K562 (cell line): ENCODE results near the gene CMIP. TPM values are rescaled to one million over a fixed set of nuclear protein-coding genes. Genes with fewer than 3 reads are reported as not detected.

Experiments used
- ATAC-seq: fragments of 200-7000 bp; cut with Tn5 transposase; 3 replicates; pipeline ENCODE4 v1.9.1; 2020; ENCODE audit warnings: moderate library complexity
- BruUV-seq: library from RNA; stranded (reverse); fragments of 400-500 nt; replicated peaks from 2 replicates; lab custom pipeline; 2021; lab: Mats Ljungman, UMichigan
- CTCF ChIA-PET: fragments of 300-600 bp; formaldehyde crosslinking; extraction: SDS; loops from one replicate; lab custom pipeline; 2021; ENCODE audit warnings: low intra/inter-chr PET ratio; lab: Yijun Ruan, JAX
- POLR2A ChIA-PET: fragments of 300-600, 350-650 bp; sonication (Branson Sonifier 250); formaldehyde crosslinking; extraction: SDS; loops from one replicate; lab custom pipeline; 2021; ENCODE audit warnings: antibody characterized with exemption, inconsistent platforms; lab: Yijun Ruan, JAX
- DNase-seq, 4 experiments: peaks; one replicate each; pipeline versions ENCODE4 v3.0.0 to v3.0.0-alpha.2; 2011 to 2018; ENCODE audit warnings: low spot score in 3 of 4, mixed read lengths in 3 of 4; ENCODE audit errors: extremely low read depth in 1 of 4
- FAIRE-seq: peaks from 2 replicates; lab custom pipeline; 2011; peaks lifted over from hg19 to GRCh38; lab: Jason Lieb, UNC
- H2AFZ ChIP-seq: 2 replicates; pipeline ENCODE4 v1.6.0; 2011; ENCODE audit warnings: low read depth, low read length, control low read depth, inconsistent platforms
- H3K27ac ChIP-seq: fragments of 200-600 bp; 3 replicates; pipeline ENCODE4 v1.8.0; 2011; ENCODE audit warnings: low read depth, mild to moderate bottlenecking, control low read depth, inconsistent platforms, low read length, moderate library complexity, mixed read lengths; ENCODE audit errors: extremely low read depth
- H3K27me3 ChIP-seq, 2 experiments: fragments of 300-600 bp in 1 of 2; 2 replicates in 1 of 2; 3 replicates in 1 of 2; pipeline versions ENCODE4 v1.6.0 to v1.8.0; 2011; ENCODE audit warnings: inconsistent platforms in 2 of 2, low read length in 2 of 2, mild to moderate bottlenecking in 1 of 2, mixed read lengths in 1 of 2, moderate library complexity in 1 of 2; ENCODE audit not compliant: control insufficient read depth in 2 of 2, insufficient read depth in 2 of 2
- H3K36me3 ChIP-seq: fragments of 300-600 bp; 3 replicates; pipeline ENCODE4 v1.8.0; 2011; ENCODE audit warnings: mild to moderate bottlenecking, low read length, inconsistent platforms; ENCODE audit not compliant: control insufficient read depth, insufficient read depth
- H3K4me1 ChIP-seq, 2 experiments: fragments of 200-600 bp in 1 of 2; replicated peaks in 1 of 2; 2 replicates in 1 of 2; 3 replicates in 1 of 2; pipeline versions ENCODE4 v1.5.1 to v1.8.0; 2011; ENCODE audit warnings: inconsistent platforms in 2 of 2, low read length in 2 of 2, mild to moderate bottlenecking in 1 of 2, mixed read lengths in 1 of 2, moderate library complexity in 1 of 2; ENCODE audit not compliant: control insufficient read depth in 2 of 2, insufficient read depth in 2 of 2
- H3K4me2 ChIP-seq: 2 replicates; pipeline ENCODE4 v1.6.1; 2011; ENCODE audit warnings: low read length, control low read depth, inconsistent platforms, mixed read lengths; ENCODE audit not compliant: insufficient read depth
- H3K4me3 ChIP-seq: fragments of 200-600 bp; sonication (generic), shearing (Covaris generic); 2 replicates; pipeline ENCODE4 v1.5.1; 2016; ENCODE audit warnings: control low read depth, inconsistent platforms
- H3K79me2 ChIP-seq: fragments of 200-600 bp; 3 replicates; pipeline ENCODE4 v1.8.0; 2011; ENCODE audit warnings: low read length, inconsistent platforms; ENCODE audit not compliant: control insufficient read depth, insufficient read depth
- H3K9ac ChIP-seq, 2 experiments: 2 replicates each; pipeline versions ENCODE4 v1.6.0 to v1.6.1; 2011; ENCODE audit warnings: low read depth in 2 of 2, low read length in 2 of 2, control low read depth in 1 of 2, inconsistent platforms in 1 of 2, mild to moderate bottlenecking in 1 of 2, mixed read lengths in 1 of 2; ENCODE audit not compliant: insufficient read depth in 1 of 2
- H3K9me1 ChIP-seq: one replicate; pipeline ENCODE4 v1.6.0; 2011; ENCODE audit warnings: inconsistent platforms, mild to moderate bottlenecking, low read length, moderate library complexity; ENCODE audit not compliant: control insufficient read depth, insufficient read depth
- H3K9me3 ChIP-seq: replicated peaks from 2 replicates; pipeline ENCODE4 v1.5.1; 2011; ENCODE audit warnings: low read depth, low read length, inconsistent platforms; ENCODE audit not compliant: control insufficient read depth, insufficient read depth
- H4K20me1 ChIP-seq: replicated peaks from 2 replicates; pipeline ENCODE4 v1.6.1; 2011; ENCODE audit warnings: low read length, inconsistent platforms, mixed read lengths; ENCODE audit not compliant: control insufficient read depth, insufficient read depth
- ARID2 ChIP-seq: fragments of 450-650 bp; IDR thresholded peaks from 2 replicates; pipeline ENCODE4 v1.6.1; 2017; ENCODE audit warnings: antibody characterized with exemption, mild to moderate bottlenecking
- BCOR ChIP-seq: fragments of 450-650 bp; IDR thresholded peaks from 2 replicates; pipeline ENCODE4 v1.6.1; 2016
- CBFA2T3 ChIP-seq: fragments of 450-650 bp; IDR thresholded peaks from 2 replicates; pipeline ENCODE4 v1.6.1; 2017
- ETV1 ChIP-seq: fragments of 450-650 bp; conservative IDR thresholded peaks from 2 replicates; pipeline ENCODE4 v1.6.1; 2016; ENCODE audit warnings: missing genetic modification characterization, control low read depth, low read depth, missing compliant biosample characterization
- GATAD2B ChIP-seq: fragments of 450-650 bp; IDR thresholded peaks from 2 replicates; pipeline ENCODE4 v1.6.1; 2017; ENCODE audit warnings: mild to moderate bottlenecking, borderline replicate concordance
- JUN ChIP-seq, 2 experiments: sonication (generic) in 1 of 2; formaldehyde crosslinking in 1 of 2; IDR thresholded peaks; 2 replicates each; pipeline versions ENCODE4 v1.6.1 to v1.8.0; 2012 to 2022; ENCODE audit warnings: borderline replicate concordance in 2 of 2, mild to moderate bottlenecking in 2 of 2, improper control_type of control experiment in 1 of 2, low read depth in 1 of 2, low read length in 1 of 2, missing genetic modification reagents in 1 of 2
- MCM3 ChIP-seq: fragments of 450-650 bp; IDR thresholded peaks from 2 replicates; pipeline ENCODE4 v1.6.1; 2016
- RBM25 ChIP-seq: fragments of 200-400 bp; formaldehyde crosslinking; IDR thresholded peaks from 2 replicates; pipeline ENCODE4 v1.6.1; 2018; ENCODE audit warnings: low read length, low read depth, moderate library complexity; ENCODE audit not compliant: severe bottlenecking
- ZNF197 ChIP-seq: fragments of 200-800 bp; sonication (Bioruptor generic); IDR thresholded peaks from 2 replicates; pipeline ENCODE4 v1.6.1; 2016; ENCODE audit warnings: low read depth, missing genetic modification characterization, missing compliant biosample characterization
- ZNF586 ChIP-seq: fragments of 450-650 bp; formaldehyde crosslinking; conservative IDR thresholded peaks from 2 replicates; pipeline ENCODE4 v1.4.0; 2020; ENCODE audit warnings: mild to moderate bottlenecking, moderate library complexity
- WGBS: fragments of 100-300 bp; shearing (Covaris generic); methylation state at CpG from one replicate; pipeline ENCODE4 v1.1.6; 2016; ENCODE audit warnings: low coverage, mixed read lengths; ENCODE audit not compliant: insufficient coverage; ENCODE audit errors: missing lambda C conversion rate; 5-methylcytosine and 5-hydroxymethylcytosine counted together
- in situ Hi-C: fragments of 300-500 bp; cut with MboI; formaldehyde crosslinking; loops from 4 replicates; pipeline ENCODE4 v1.15.0; 2018; ENCODE audit warnings: inconsistent platforms, mixed read lengths
- intact Hi-C: fragments of 100-400 bp; cut with micrococcal nuclease; formaldehyde crosslinking; loops from 2 replicates; pipeline ENCODE4 v1.14.2; 2022
- polyA plus RNA-seq, 8 experiments: library from polyadenylated mRNA; depleted of rRNA in 4 of 8; stranded (reverse) in 5 of 8; unstranded in 3 of 8; fragments of >200 nt; fragmentation: Nextera tagmentation in 2 of 8; fragmentation: Illumina TruSeq in 1 of 8; extraction: Ambion mirVana in 2 of 8; extraction: Trizol in 1 of 8; gene quantifications; 2 replicates each; pipeline versions ENCODE4 v1.2.1 to v1.2.3, GENCODE V29; 2011 to 2014; ENCODE audit warnings: inconsistent platforms in 1 of 8, missing spikeins in 1 of 8
- total RNA-seq, 7 experiments: library from RNA; depleted of rRNA in 6 of 7; stranded (reverse); fragments of >200 nt in 6 of 7; fragmentation: Illumina TruSeq in 2 of 7; extraction: Trizol in 2 of 7; gene quantifications; 2 replicates each; pipeline versions ENCODE4 v1.2.1 to v1.2.3, GENCODE V29; 2011 to 2021; ENCODE audit warnings: low replicate concordance in 1 of 7

CMIP gene
- total and polyA plus RNA-seq, 9 of the 15 experiments (the other 6 are each of a cell fraction or from before 2014, with no cell fraction given): 0.94 to 82.5 (median 10.3) TPM

DNA sequence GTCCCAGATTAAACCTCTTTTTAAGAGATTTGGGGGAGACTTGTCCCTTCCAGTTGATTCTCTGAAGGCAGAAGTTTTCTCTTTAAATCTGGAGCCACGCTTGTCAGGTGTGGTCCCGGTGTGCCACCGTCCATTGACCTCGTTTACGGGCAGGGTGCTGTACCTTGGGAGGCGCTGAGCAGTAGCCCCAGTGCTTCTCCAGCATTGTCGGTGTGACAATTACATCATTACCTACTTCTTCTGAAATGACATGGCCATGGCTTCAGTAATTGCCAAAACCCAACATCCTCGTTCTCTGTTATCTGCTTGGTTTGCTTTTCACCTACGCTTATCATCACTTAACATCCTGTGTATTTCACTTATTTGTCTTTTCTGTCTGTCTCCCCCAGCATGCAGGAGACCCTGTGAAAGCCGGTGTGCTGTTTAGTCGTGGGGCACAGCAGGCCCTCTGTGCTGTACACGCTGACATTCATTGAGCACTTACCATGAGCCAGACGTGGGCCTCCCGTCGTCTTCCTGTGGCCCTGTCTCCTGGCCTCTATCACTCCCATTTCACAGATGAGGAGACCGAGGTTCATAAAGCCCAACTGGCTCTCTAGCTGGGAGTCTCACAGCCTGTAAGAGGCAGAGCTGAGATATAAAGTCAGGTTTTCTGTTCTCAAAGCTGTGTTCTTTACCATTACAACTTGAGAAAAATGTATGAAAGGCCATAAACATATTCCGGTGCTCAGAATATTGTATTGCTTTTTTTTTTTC, 143.9 kb downstream of the CMIP start:
- Histone ChIP-seq H4K20me1 (peaks cover 39% of the 10 kb centered on the region; the same call in 1 of the 2 replicates), H3K9me3 (no peaks in the 10 kb centered on the region), H3K9ac (0 out of 4 replicates have a peak overlapping the region, but pooled peaks of 1 of the 2 experiments have one; percentile 15), H3K4me3 (no peak overlapping the region), H3K36me3 (peaks cover 4% of the 10 kb centered on the region; the same call in 1 of the 3 replicates), H2AFZ (no peak overlapping the region), H3K4me2 (no peak overlapping the region), H3K79me2 (peaks cover 29% of the 10 kb centered on the region), H3K27me3 (no peaks in the 10 kb centered on the region), H3K4me1 (peaks cover 12 to 15% of the 10 kb centered on the region in 2 experiments), H3K27ac (no peak overlapping the region), H3K9me1 (peaks cover 3% of the 10 kb centered on the region)
- BruUV-seq: no TSS peak
- in situ Hi-C loops (no loop called here), intact Hi-C loops (no loop called here)
- ATAC-seq (no peak), FAIRE-seq (no peak), DNase-seq (peak in 1 of 4 experiments; percentile 11)
- 67% methylated on average over 17 of the region's 17 CpGs for WGBS
- TF ChIP-seq GATAD2B (no peak), BCOR (peak; percentile 46; the same call in 1 of the 2 replicates), MCM3 (no peak), ZNF197 (CRISPR knock-in tag) (no peak), JUN (IDR thresholded peaks at IDR 0.05; ENCODE audit: borderline replicate concordance, low read depth, low read length) (no peak), JUN (CRISPR knock-in tag; IDR thresholded peaks at IDR 0.05; ENCODE audit: borderline replicate concordance) (no peak), RBM25 (peak; percentile 85), CBFA2T3 (peak; percentile 28; the same call in 1 of the 2 replicates), ZNF586 (CRISPR knock-in tag) (no peak), ARID2 (no peak), ETV1 (tag) (no peak)
- ChIA-PET CTCF (interaction anchor here (0.6 kb wide), 1 partner anchor 350 kb away, joined by 3 read pairs; the partner anchor contains the start of gene BCO1), POLR2A (interaction anchor here (0.6 kb wide), 1 partner anchor 133 kb away, joined by 4 read pairs; no protein-coding TSS in a partner anchor)
